WTC11 (cell line): ENCODE data around the gene GABRG3.

Experiments
- ATF6 ChIP-seq: sonication (generic); formaldehyde crosslinking; IDR thresholded peaks from 2 replicates; pipeline ENCODE4 v1.8.1; 2023; ENCODE audit warnings: mild to moderate bottlenecking, missing genetic modification reagents
- FOXP4 ChIP-seq: sonication (generic); formaldehyde crosslinking; IDR thresholded peaks from 2 replicates; pipeline ENCODE4 v1.8.0; 2022; ENCODE audit warnings: mild to moderate bottlenecking, missing genetic modification reagents
- JUN ChIP-seq: sonication (generic); formaldehyde crosslinking; IDR thresholded peaks from 2 replicates; pipeline ENCODE4 v1.8.0; 2023; ENCODE audit warnings: mild to moderate bottlenecking, missing genetic modification reagents
- NFYB ChIP-seq: sonication (generic); formaldehyde crosslinking; conservative IDR thresholded peaks from 2 replicates; pipeline ENCODE4 v1.8.0; 2022; ENCODE audit warnings: low read depth, missing genetic modification reagents
- NR2C2 ChIP-seq: sonication (generic); formaldehyde crosslinking; IDR thresholded peaks from 2 replicates; pipeline ENCODE4 v1.8.0; 2022; ENCODE audit warnings: mild to moderate bottlenecking, missing genetic modification reagents
- ZBTB21 ChIP-seq: sonication (generic); formaldehyde crosslinking; IDR thresholded peaks from 2 replicates; pipeline ENCODE4 v1.8.1; 2023; ENCODE audit warnings: mild to moderate bottlenecking, missing genetic modification reagents, borderline replicate concordance
- ZNF232 ChIP-seq: sonication (generic); formaldehyde crosslinking; IDR thresholded peaks from 2 replicates; pipeline ENCODE4 v1.8.0; 2022; ENCODE audit warnings: mild to moderate bottlenecking, missing genetic modification reagents
- TF ChIP-seq, protein P1 (sequence below): fragments of 200-600 bp; IDR thresholded peaks from 2 replicates; pipeline ENCODE4 v1.8.0; 2022; ENCODE audit warnings: antibody characterized with exemption

DNA sequence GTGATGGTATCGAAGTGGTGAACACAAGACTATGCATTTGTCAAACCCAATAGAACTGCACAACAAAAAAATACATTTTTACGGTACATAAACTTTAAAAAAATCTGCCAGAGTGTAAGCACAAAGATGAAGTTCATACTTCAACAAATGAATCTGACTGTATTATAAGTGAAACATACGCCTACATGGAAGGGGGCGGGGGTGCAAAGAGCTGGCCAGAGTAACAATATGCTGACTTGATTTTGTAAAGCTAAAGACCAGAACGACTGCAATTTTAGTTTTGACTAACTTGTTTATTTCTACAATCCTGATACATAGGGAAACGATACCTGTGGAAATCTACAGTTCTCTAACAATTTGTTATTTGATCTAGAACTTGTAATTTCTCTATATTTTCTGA, 426.0 kb downstream of the GABRG3 start:
- TF ChIP-seq ZBTB21 (CRISPR knock-in tag) (no peak), ATF6 (CRISPR knock-in tag) (no peak), FOXP4 (CRISPR knock-in tag) (no peak), JUN (CRISPR knock-in tag) (no peak), ZNF232 (CRISPR knock-in tag) (no peak), NR2C2 (CRISPR knock-in tag) (no peak), NFYB (CRISPR knock-in tag) (no peak)
- TF ChIP-seq, protein P1, sequence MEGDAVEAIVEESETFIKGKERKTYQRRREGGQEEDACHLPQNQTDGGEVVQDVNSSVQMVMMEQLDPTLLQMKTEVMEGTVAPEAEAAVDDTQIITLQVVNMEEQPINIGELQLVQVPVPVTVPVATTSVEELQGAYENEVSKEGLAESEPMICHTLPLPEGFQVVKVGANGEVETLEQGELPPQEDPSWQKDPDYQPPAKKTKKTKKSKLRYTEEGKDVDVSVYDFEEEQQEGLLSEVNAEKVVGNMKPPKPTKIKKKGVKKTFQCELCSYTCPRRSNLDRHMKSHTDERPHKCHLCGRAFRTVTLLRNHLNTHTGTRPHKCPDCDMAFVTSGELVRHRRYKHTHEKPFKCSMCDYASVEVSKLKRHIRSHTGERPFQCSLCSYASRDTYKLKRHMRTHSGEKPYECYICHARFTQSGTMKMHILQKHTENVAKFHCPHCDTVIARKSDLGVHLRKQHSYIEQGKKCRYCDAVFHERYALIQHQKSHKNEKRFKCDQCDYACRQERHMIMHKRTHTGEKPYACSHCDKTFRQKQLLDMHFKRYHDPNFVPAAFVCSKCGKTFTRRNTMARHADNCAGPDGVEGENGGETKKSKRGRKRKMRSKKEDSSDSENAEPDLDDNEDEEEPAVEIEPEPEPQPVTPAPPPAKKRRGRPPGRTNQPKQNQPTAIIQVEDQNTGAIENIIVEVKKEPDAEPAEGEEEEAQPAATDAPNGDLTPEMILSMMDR = no peak
